PC-3 (cell line): Measurements from ENCODE around the gene KREMEN2. TPM values are rescaled to one million over a fixed set of nuclear protein-coding genes. Genes with fewer than 3 reads are reported as not detected.

ENCODE experiments used
- ATAC-seq: fragments of 200-7000 bp; cut with Tn5 transposase; 2 replicates; pipeline ENCODE4 v1.9.1; 2020; ENCODE audit warnings: mild to moderate bottlenecking, moderate library complexity
- BruUV-seq: library from RNA; stranded (reverse); fragments of 400-500 nt; replicated peaks from 2 replicates; lab custom pipeline; 2021; lab: Mats Ljungman, UMichigan
- CTCF ChIA-PET: fragments of 300-600 bp; sonication (Branson Sonifier 250); formaldehyde crosslinking; loops from one replicate; lab custom pipeline; 2022; ENCODE audit warnings: antibody characterized with exemption; lab: Charles Lee
- POLR2A ChIA-PET: fragments of 300-600 bp; sonication (Branson Sonifier 250); formaldehyde crosslinking; loops from one replicate; lab custom pipeline; 2022; ENCODE audit warnings: antibody characterized with exemption; ENCODE audit not compliant: unreplicated experiment; lab: Charles Lee
- DNase-seq: peaks from one replicate; pipeline ENCODE4 v3.0.0-alpha.2; 2015
- H2AFZ ChIP-seq: fragments of 300-600 bp; sonication (generic); 2 replicates; pipeline ENCODE4 v1.6.0; 2016; ENCODE audit warnings: antibody characterized with exemption, low read length
- H3F3A ChIP-seq: fragments of 300-600 bp; sonication (generic); one replicate; pipeline ENCODE4 v1.6.0; 2017; ENCODE audit warnings: antibody characterized with exemption, low read length, control low read depth, mild to moderate bottlenecking; ENCODE audit not compliant: unreplicated experiment
- H3K27ac ChIP-seq: fragments of 300-600 bp; sonication (generic); 2 replicates; pipeline ENCODE4 v1.5.1; 2016; ENCODE audit warnings: mild to moderate bottlenecking, low read length
- H3K27me3 ChIP-seq: fragments of 300-600 bp; sonication (generic); 2 replicates; pipeline ENCODE4 v1.6.1; 2016; ENCODE audit warnings: low read length, mixed read lengths
- H3K36me3 ChIP-seq: fragments of 300-600 bp; sonication (generic); 2 replicates; pipeline ENCODE4 v1.6.1; 2016; ENCODE audit warnings: low read depth, mixed run types, low read length, mixed read lengths
- H3K4me1 ChIP-seq: fragments of 300-600 bp; sonication (generic); 2 replicates; pipeline ENCODE4 v1.5.1; 2016; ENCODE audit warnings: low read length; ENCODE audit not compliant: insufficient read depth
- H3K4me2 ChIP-seq: fragments of 300-600 bp; sonication (generic); 2 replicates; pipeline ENCODE4 v1.6.0; 2016; ENCODE audit warnings: low read length
- H3K4me3 ChIP-seq: fragments of 300-600 bp; sonication (generic); 2 replicates; pipeline ENCODE4 v1.5.1; 2016; ENCODE audit warnings: mild to moderate bottlenecking, low read length, mixed read lengths
- H3K79me2 ChIP-seq: fragments of 300-600 bp; sonication (generic); 2 replicates; pipeline ENCODE4 v1.6.1; 2017; ENCODE audit warnings: low read length, mixed read lengths
- H3K9ac ChIP-seq: fragments of 300-600 bp; sonication (generic); 2 replicates; pipeline ENCODE4 v1.6.0; 2016; ENCODE audit warnings: mild to moderate bottlenecking, low read length
- H3K9me2 ChIP-seq: fragments of 300-600 bp; sonication (generic); replicated peaks from 2 replicates; pipeline ENCODE4 v1.6.1; 2016; ENCODE audit warnings: mixed run types, low read length, mixed read lengths
- H3K9me3 ChIP-seq: fragments of 300-600 bp; sonication (generic); 2 replicates; pipeline ENCODE4 v1.6.1; 2016; ENCODE audit warnings: low read length, mixed read lengths
- H4K20me1 ChIP-seq: fragments of 300-600 bp; sonication (generic); 2 replicates; pipeline ENCODE4 v1.6.1; 2016; ENCODE audit warnings: low read length, mixed read lengths
- EZH2 ChIP-seq: fragments of 300-600 bp; sonication (generic); IDR thresholded peaks from one replicate; pipeline ENCODE4 v1.6.1; 2017; ENCODE audit warnings: antibody characterized with exemption, mild to moderate bottlenecking, low read length; ENCODE audit not compliant: unreplicated experiment
- EZH2phosphoT487 ChIP-seq: fragments of 300-600 bp; sonication (generic); IDR thresholded peaks from 2 replicates; pipeline ENCODE4 v1.6.1; 2018; ENCODE audit warnings: mild to moderate bottlenecking, antibody characterized with exemption, low read length, borderline replicate concordance
- intact Hi-C: fragments of 100-400 bp; cut with micrococcal nuclease; formaldehyde crosslinking; loops from 2 replicates; pipeline ENCODE4 v1.9.0; 2023
- total RNA-seq: library from RNA; depleted of rRNA; stranded (reverse); fragments of >200 nt; gene quantifications from 2 replicates; pipeline ENCODE4 v1.2.3, GENCODE V29; 2014
- TF ChIP-seq, protein P1 (sequence below): fragments of 300-600 bp; sonication (generic); conservative IDR thresholded peaks from 2 replicates; pipeline ENCODE4 v1.5.1; 2017; ENCODE audit warnings: antibody characterized with exemption, low read depth, mild to moderate bottlenecking, low read length

The KREMEN2 gene
- total RNA-seq, 1 experiment from 2014 or later = 3.6 TPM

DNA sequence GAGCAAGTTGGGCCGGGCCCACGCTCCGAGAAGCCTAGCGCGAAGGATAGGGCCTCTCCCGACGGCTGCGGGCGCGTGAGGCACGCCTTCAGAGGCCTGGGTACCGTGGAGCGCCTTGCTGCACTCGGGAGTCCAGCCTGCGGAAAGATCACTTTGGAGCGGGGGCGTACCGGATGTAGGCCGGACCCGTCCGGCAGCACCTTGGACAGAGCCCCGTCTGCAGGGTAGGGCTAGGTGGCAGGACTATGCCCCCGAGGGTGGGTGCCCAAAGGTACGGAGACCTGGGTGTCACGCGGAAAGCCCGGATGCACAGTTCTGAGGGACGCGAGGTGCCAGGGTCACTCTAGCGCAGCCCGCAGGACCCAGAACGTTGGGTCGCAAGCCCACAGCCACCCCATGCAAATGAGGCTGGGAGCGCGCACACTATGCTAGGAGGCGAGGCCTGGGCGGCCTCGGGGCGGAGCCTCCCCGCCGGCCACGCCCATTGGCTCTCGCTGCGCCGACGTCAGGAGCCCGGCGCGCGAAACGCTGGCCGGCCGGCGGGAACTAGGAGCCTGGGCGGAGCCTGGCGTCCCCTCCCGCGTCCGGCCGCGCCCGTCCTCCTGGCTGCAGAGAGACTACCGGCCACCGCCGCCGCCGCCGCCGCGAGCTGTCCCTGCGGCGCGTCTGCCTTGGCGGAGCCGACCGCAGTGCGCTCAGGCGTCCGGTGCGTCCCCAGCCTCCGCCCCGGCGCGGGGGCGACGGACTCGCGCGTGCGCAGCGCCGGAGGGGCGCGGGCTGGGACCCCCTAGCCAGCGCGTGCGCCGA lies 4.9 kb downstream of the KREMEN2 start, which contains the start of gene PAQR4:
TSS of gene PAQR4 (plus strand) at position 611 of the 807 bp plus-strand sequence. CDS start 327 bp downstream, outside the sequence.
- no TSS peak for BruUV-seq
- TF ChIP-seq, protein P1, sequence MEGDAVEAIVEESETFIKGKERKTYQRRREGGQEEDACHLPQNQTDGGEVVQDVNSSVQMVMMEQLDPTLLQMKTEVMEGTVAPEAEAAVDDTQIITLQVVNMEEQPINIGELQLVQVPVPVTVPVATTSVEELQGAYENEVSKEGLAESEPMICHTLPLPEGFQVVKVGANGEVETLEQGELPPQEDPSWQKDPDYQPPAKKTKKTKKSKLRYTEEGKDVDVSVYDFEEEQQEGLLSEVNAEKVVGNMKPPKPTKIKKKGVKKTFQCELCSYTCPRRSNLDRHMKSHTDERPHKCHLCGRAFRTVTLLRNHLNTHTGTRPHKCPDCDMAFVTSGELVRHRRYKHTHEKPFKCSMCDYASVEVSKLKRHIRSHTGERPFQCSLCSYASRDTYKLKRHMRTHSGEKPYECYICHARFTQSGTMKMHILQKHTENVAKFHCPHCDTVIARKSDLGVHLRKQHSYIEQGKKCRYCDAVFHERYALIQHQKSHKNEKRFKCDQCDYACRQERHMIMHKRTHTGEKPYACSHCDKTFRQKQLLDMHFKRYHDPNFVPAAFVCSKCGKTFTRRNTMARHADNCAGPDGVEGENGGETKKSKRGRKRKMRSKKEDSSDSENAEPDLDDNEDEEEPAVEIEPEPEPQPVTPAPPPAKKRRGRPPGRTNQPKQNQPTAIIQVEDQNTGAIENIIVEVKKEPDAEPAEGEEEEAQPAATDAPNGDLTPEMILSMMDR = no peak
- no peak for TF ChIP-seq EZH2
- no peak for TF ChIP-seq EZH2phosphoT487
- Histone ChIP-seq H3K9ac (peak within 1 kb of the TSS; percentile 87), H3K36me3 (no peaks in the 10 kb centered on the region), H3K27ac (peak within 1 kb of the TSS; percentile 43), H3K27me3 (no peaks in the 10 kb centered on the region), H3K4me2 (peak within 1 kb of the TSS; percentile 94), H3K79me2 (peaks cover 10% of the 10 kb centered on the region; the same call in 1 of the 2 replicates), H4K20me1 (peaks cover 12% of the 10 kb centered on the region), H3K4me3 (peak within 1 kb of the TSS; percentile 85), H2AFZ (peak within 1 kb of the TSS; percentile 50), H3K9me3 (no peaks in the 10 kb centered on the region), H3K9me2 (no peaks in the 10 kb centered on the region), H3F3A (no peaks in the 10 kb centered on the region), H3K4me1 (peaks cover 22% of the 10 kb centered on the region; the same call in 1 of the 2 replicates)
- CTCF ChIA-PET = interaction anchor here (0.6 kb wide), 1 partner anchor 59 kb away, joined by 3 read pairs; no protein-coding TSS in a partner anchor
- intact Hi-C loops = loop anchor here (10.0 kb wide), 1 partner anchor 64 kb away; no protein-coding TSS in a partner anchor
- peak; percentile 72 for ATAC-seq
- POLR2A ChIA-PET = no interaction called here
- DNase-seq = peak; percentile 92

DNA sequence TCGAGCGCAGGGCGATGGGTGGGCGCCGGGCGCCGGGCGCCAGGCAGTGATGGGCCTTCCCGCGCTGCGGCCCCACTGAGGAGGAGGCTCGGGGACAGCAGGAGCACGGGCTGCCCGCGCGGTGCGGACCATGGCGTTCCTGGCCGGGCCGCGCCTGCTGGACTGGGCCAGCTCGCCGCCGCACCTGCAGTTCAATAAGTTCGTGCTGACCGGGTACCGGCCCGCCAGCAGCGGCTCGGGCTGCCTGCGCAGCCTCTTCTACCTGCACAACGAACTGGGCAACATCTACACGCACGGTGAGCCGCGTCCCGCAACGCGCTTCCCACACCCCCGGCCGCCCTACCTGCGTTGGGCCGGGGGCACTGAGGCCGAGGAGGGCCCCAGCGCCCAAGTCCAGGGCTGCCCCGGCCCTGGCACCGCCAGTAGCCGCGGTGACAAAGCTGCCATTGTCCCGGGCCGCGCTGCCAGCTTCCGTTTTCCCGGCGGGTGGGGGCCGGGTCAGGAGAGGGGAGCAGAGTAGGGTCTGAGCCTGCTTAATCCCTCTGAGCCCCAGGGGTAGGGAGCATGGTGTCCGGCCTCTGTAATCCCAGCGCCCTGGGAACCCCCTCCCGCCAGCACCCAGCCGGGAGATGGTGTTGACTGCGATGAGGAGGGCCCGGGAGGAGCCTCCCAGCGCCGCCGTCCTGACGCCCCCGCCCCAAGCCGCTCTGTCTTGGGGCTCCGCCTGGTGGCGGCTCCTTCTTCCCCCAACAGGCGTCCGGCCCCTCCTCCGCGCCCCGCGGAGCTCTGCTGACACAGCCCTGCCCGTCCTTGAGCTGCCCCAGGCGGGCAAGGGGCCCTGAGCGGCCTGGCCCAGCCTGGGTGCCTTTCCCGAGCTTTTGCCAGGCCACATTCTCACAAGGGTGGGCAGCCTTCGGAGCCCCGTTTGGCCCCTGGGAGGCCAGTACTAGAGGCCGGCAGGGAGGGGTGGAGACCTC lies 5.8 kb downstream of the KREMEN2 start:
- TF ChIP-seq, protein P1 = peak; percentile 52
- no peak for TF ChIP-seq EZH2
- Histone ChIP-seq H3K9me2 (no peaks in the 10 kb centered on the region), H3K79me2 (peaks cover 10% of the 10 kb centered on the region; the same call in 1 of the 2 replicates), H3K9me3 (no peaks in the 10 kb centered on the region), H3K36me3 (no peaks in the 10 kb centered on the region), H3K27me3 (no peaks in the 10 kb centered on the region), H3K9ac (peak overlapping the region; percentile 87), H3F3A (no peaks in the 10 kb centered on the region), H3K27ac (peak overlapping the region; percentile 43), H3K4me2 (peak overlapping the region; percentile 94), H4K20me1 (peaks cover 12% of the 10 kb centered on the region), H2AFZ (peak overlapping the region; percentile 48; the same call in 1 of the 2 replicates), H3K4me3 (peak overlapping the region; percentile 85), H3K4me1 (peaks cover 16% of the 10 kb centered on the region; the same call in 1 of the 2 replicates)
- intact Hi-C loops = loop anchor here (10.0 kb wide), 1 partner anchor 65 kb away; no protein-coding TSS in a partner anchor
- POLR2A ChIA-PET = no interaction called here
- CTCF ChIA-PET = interaction anchor here (0.6 kb wide), 1 partner anchor 58 kb away, joined by 3 read pairs; no protein-coding TSS in a partner anchor
- DNase-seq = peak; percentile 66
- ATAC-seq = peak; percentile 43
- no TSS peak for BruUV-seq
